Mesodermal cell (in vitro differentiated cells): Measurements from ENCODE around the gene MDFIC.

Source experiments
- H3K27ac ChIP-seq: 2 replicates; pipeline ENCODE4 v1.7.0; 2013; ENCODE audit warnings: mild to moderate bottlenecking, low read depth, low read length, moderate library complexity; ENCODE audit not compliant: severe bottlenecking
- H3K36me3 ChIP-seq: 2 replicates; pipeline ENCODE4 v1.7.1; 2013; ENCODE audit warnings: mild to moderate bottlenecking, low read length, moderate library complexity; ENCODE audit not compliant: control insufficient read depth, insufficient read depth
- H3K4me1 ChIP-seq: one replicate; pipeline ENCODE4 v1.7.1; 2013; ENCODE audit warnings: mild to moderate bottlenecking, low read length; ENCODE audit not compliant: insufficient read depth, control insufficient read depth, poor library complexity, severe bottlenecking
- H3K4me3 ChIP-seq: 2 replicates; pipeline ENCODE4 v1.7.0; 2013; ENCODE audit warnings: low read length, control low read depth, mild to moderate bottlenecking; ENCODE audit not compliant: insufficient read depth, poor library complexity, severe bottlenecking; ENCODE audit errors: extremely low read depth
- H3K9me3 ChIP-seq: 2 replicates; pipeline ENCODE4 v1.7.1; 2013; ENCODE audit warnings: mild to moderate bottlenecking, low read length, moderate library complexity; ENCODE audit not compliant: control insufficient read depth
- WGBS, 2 experiments: methylation state at CpG; one replicate each; pipeline ENCODE4 v1.1.5; 2013; ENCODE audit warnings: missing lambda C conversion rate in 2 of 2; ENCODE audit not compliant: insufficient coverage in 2 of 2; 5-methylcytosine and 5-hydroxymethylcytosine counted together

Gene MDFIC

DNA sequence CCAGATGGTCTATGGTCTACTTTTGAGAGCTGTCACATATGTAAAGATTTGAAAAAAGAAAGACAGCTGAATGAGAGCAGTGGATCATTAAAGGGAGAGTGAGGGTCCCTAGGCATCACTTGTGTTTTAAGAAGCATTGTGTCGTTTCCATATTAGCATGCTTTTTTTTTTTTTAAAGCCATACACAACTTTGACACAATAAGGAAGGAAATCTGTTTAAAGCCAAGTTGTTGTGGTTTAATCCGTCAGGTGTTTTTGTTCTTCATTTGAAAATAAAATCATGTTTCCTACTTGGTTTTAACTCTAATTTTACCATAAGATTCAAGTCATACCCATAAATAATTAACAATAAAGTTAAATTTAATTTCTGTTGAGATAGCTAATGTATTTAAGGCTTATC, 53.5 kb downstream of the MDFIC start:
- no peak overlapping the region for H3K4me3 ChIP-seq
- H3K27ac ChIP-seq: no peak overlapping the region
- WGBS, 2 experiments: no CpG with 5 or more reads among the region's 2 CpGs
- H3K36me3 ChIP-seq: no peaks in the 10 kb centered on the region
- H3K4me1 ChIP-seq: no peaks in the 10 kb centered on the region
- no peaks in the 10 kb centered on the region for H3K9me3 ChIP-seq

DNA sequence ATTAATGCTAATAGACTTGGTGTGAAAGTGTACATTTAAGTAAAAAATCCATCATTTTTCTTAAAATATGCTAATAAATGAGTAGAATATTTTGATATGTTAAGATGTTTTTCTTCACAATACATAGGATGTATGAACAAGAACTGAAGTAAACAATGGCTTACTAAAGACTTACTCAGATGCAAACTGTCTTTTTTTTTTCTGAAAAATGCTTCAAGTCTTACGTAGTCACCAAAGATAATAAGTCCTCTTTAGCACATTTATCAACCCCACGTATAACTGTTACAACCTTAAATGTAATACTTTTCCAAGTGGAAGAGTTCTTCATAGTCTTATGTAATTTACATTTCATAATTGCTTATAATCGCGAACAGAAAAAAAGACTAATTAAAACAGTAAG, 54.8 kb downstream of the MDFIC start:
- H3K9me3 ChIP-seq: no peaks in the 10 kb centered on the region
- 80% methylated on average over 1 of the region's 4 CpGs; no CpG with 5 or more reads in 1 of the 2 experiments for WGBS, 2 experiments
- no peak overlapping the region for H3K27ac ChIP-seq
- no peaks in the 10 kb centered on the region for H3K4me1 ChIP-seq
- H3K4me3 ChIP-seq: no peak overlapping the region
- peaks cover 7% of the 10 kb centered on the region for H3K36me3 ChIP-seq

- Histone ChIP-seq H3K36me3 (peaks cover 13% of the 10 kb centered on the region), H3K9me3 (no peaks in the 10 kb centered on the region), H3K27ac (no peak overlapping the region), H3K4me1 (no peaks in the 10 kb centered on the region), H3K4me3 (no peak overlapping the region)
- WGBS, 2 experiments: no CpG with 5 or more reads among the region's 1 CpG
Measured at GRCh38 chr7:114977277-114977676, 55.4 kb downstream of the MDFIC start.

DNA sequence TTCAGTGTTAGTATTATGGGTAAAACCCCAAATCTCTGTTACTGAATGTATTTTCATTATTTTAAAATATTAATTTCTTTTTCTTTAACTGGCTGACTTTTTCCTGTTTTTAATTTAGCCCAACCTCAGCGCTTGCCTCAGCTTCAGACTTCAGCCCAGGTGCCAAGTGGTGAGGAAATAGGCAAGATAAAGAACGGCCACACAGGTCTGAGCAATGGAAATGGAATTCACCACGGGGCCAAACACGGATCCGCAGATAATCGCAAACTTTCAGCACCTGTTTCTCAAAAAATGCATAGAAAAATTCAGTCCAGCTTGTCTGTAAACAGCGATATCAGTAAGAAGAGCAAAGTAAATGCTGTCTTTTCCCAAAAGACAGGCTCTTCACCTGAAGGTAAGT, 57.5 kb downstream of the MDFIC start:
- WGBS, 2 experiments: 67 to 73% methylated on average over 4 to 6 of the region's 7 CpGs

DNA sequence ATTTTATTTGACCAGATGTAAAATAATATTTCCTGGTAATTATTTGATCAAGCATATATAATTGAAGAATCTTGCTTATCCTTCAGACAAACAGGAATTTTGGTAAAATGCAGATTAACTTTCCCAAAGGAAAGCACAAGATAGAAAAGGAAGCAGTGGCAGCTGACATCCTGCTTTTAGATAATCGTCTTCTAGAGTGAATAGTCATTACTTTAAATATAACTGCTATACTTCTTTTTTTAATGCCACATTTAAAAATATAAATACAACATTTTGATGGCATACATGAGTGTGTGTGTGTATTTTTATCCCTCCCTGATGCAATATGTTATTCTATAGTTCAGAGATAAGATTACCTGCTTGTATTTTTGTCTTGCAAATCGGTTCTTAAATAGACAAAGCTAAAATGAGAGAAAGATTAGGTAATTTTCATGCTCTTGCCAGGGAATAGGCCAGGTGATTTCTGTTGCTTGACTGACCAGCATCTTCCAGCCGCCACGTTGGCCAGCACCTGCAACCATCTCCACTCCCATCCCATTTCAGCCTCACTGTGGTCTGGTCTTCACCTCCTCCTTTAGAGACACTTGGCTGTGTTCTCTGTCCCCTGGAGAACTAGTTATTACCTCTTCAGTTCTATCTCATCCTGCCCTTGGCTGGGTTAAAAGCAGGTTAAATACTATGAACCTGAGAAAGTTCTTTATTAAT, 58.1 kb downstream of the MDFIC start:
- Histone ChIP-seq H3K4me3 (no peak overlapping the region), H3K9me3 (no peaks in the 10 kb centered on the region), H3K27ac (no peak overlapping the region), H3K4me1 (no peaks in the 10 kb centered on the region), H3K36me3 (peaks cover 19% of the 10 kb centered on the region)
- WGBS, 2 experiments: 94 to 95% methylated on average over 2 to 3 of the region's 4 CpGs

More for the DNA sequence above, 57.5 kb downstream of the MDFIC start:
- Histone ChIP-seq H3K9me3 (no peaks in the 10 kb centered on the region), H3K36me3 (peaks cover 19% of the 10 kb centered on the region), H3K4me1 (no peaks in the 10 kb centered on the region), H3K27ac (no peak overlapping the region), H3K4me3 (no peak overlapping the region)

DNA sequence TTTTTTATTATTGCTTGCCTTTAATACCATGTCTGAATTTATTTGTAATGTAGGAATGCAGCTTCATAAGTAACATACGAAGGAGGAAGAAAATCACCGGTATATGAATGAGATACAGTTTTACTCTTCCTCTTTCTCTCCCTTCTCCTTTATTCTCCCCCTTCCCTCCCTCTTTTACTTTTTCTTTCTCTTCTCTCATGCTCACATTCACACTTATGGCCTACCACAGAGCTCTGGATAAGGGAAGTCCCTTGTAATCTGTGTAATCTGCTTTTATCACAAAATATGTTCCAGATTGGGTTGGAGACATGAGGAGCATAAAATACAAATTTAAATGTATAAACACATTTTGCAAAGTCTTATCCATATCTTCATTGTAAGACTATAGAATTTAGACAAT, 59.4 kb downstream of the MDFIC start:
- WGBS, 2 experiments: no CpG with 5 or more reads among the region's 2 CpGs
- Histone ChIP-seq H3K4me3 (no peak overlapping the region), H3K9me3 (no peaks in the 10 kb centered on the region), H3K27ac (no peak overlapping the region), H3K36me3 (peaks cover 23% of the 10 kb centered on the region), H3K4me1 (peaks cover 4% of the 10 kb centered on the region)

GRCh38 chr7:114985116-114985715, 63.3 kb downstream of the MDFIC start:
- no peak overlapping the region for H3K4me3 ChIP-seq
- WGBS, 2 experiments: 86% methylated on average over 1 of the region's 2 CpGs; no CpG with 5 or more reads in 1 of the 2 experiments
- peaks cover 6% of the 10 kb centered on the region for H3K4me1 ChIP-seq
- peaks cover 23% of the 10 kb centered on the region for H3K36me3 ChIP-seq
- H3K27ac ChIP-seq: no peak overlapping the region
- no peaks in the 10 kb centered on the region for H3K9me3 ChIP-seq

GRCh38 chr7:114986190-114987180, 64.6 kb downstream of the MDFIC start:
- WGBS, 2 experiments: no CpG with 5 or more reads among the region's 3 CpGs
- Histone ChIP-seq H3K4me3 (no peak overlapping the region), H3K27ac (no peak overlapping the region), H3K4me1 (peaks cover 6% of the 10 kb centered on the region), H3K9me3 (no peaks in the 10 kb centered on the region), H3K36me3 (peaks cover 18% of the 10 kb centered on the region)

- Histone ChIP-seq H3K27ac (no peak overlapping the region), H3K36me3 (peaks cover 4% of the 10 kb centered on the region), H3K4me1 (peaks cover 6% of the 10 kb centered on the region), H3K9me3 (no peaks in the 10 kb centered on the region), H3K4me3 (no peak overlapping the region)
- WGBS, 2 experiments: no CpG with 5 or more reads among the region's 1 CpG
Measured at GRCh38 chr7:114988026-114988425, 66.1 kb downstream of the MDFIC start.

DNA sequence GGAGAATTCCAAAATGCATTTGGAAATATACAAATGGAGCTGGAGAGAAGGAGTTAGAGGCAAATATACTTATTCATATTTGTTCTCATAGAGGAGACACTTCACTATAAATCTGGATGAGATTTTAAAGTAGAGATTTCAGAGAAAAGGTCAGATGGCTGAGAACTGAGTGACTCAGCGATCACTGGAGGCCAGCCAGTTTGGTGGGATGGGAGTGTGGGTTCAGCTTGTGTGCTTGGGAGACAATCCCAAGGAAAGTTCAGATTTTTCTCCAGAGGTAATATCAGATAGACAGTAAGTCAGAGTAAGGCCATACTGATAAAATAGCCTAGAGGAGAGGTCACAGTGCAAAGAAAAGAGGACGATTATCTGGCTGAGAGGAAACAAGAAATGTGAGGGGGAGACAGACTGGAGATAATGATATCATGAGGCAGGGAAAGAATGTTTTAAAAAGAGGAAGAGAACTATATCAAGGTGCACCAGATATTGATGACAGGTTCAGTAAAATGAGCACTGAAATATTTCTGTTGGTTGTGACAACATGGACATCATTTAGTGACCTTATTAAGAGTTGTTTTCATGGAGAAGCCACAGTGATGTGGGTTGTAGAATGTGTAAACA, 67.0 kb downstream of the MDFIC start:
- Histone ChIP-seq H3K9me3 (no peaks in the 10 kb centered on the region), H3K4me1 (peaks cover 6% of the 10 kb centered on the region), H3K36me3 (peaks cover 4% of the 10 kb centered on the region), H3K27ac (peak overlapping the region; percentile 51), H3K4me3 (no peak overlapping the region)
- 87 to 88% methylated on average over 1 to 2 of the region's 2 CpGs for WGBS, 2 experiments
